HL-60 (cell line): ENCODE measurements around the gene KCNMA1.

Experiments
- CTCF ChIP-seq: IDR thresholded peaks from one replicate; pipeline ENCODE4 v1.5.1; 2011; ENCODE audit warnings: low read length, control low read depth, inconsistent platforms; ENCODE audit not compliant: insufficient read depth
- GABPA ChIP-seq: IDR thresholded peaks from 2 replicates; pipeline ENCODE4 v1.6.1; 2012; ENCODE audit warnings: low read depth

- no peak for TF ChIP-seq GABPA
- no peak for TF ChIP-seq CTCF
Measured at GRCh38 chr10:77421591-77421990, 216.0 kb downstream of the KCNMA1 start.
